K562 (cell line): ENCODE results near the gene HINT3. TPM values are rescaled to one million over a fixed set of nuclear protein-coding genes. Genes with fewer than 3 reads are reported as not detected.

Experiments used
- ATAC-seq: fragments of 200-7000 bp; cut with Tn5 transposase; 3 replicates; pipeline ENCODE4 v1.9.1; 2020; ENCODE audit warnings: moderate library complexity
- BruUV-seq: library from RNA; stranded (reverse); fragments of 400-500 nt; replicated peaks from 2 replicates; lab custom pipeline; 2021; lab: Mats Ljungman, UMichigan
- CTCF ChIA-PET: fragments of 300-600 bp; formaldehyde crosslinking; extraction: SDS; loops from one replicate; lab custom pipeline; 2021; ENCODE audit warnings: low intra/inter-chr PET ratio; lab: Yijun Ruan, JAX
- POLR2A ChIA-PET: fragments of 300-600, 350-650 bp; sonication (Branson Sonifier 250); formaldehyde crosslinking; extraction: SDS; loops from one replicate; lab custom pipeline; 2021; ENCODE audit warnings: antibody characterized with exemption, inconsistent platforms; lab: Yijun Ruan, JAX
- DNase-seq, 4 experiments: peaks; one replicate each; pipeline versions ENCODE4 v3.0.0 to v3.0.0-alpha.2; 2011 to 2018; ENCODE audit warnings: low spot score in 3 of 4, mixed read lengths in 3 of 4; ENCODE audit errors: extremely low read depth in 1 of 4
- FAIRE-seq: peaks from 2 replicates; lab custom pipeline; 2011; peaks lifted over from hg19 to GRCh38; lab: Jason Lieb, UNC
- H2AFZ ChIP-seq: 2 replicates; pipeline ENCODE4 v1.6.0; 2011; ENCODE audit warnings: low read depth, low read length, control low read depth, inconsistent platforms
- H3K27ac ChIP-seq: fragments of 200-600 bp; 3 replicates; pipeline ENCODE4 v1.8.0; 2011; ENCODE audit warnings: low read depth, mild to moderate bottlenecking, control low read depth, inconsistent platforms, low read length, moderate library complexity, mixed read lengths; ENCODE audit errors: extremely low read depth
- H3K27me3 ChIP-seq, 2 experiments: fragments of 300-600 bp in 1 of 2; 2 replicates in 1 of 2; 3 replicates in 1 of 2; pipeline versions ENCODE4 v1.6.0 to v1.8.0; 2011; ENCODE audit warnings: inconsistent platforms in 2 of 2, low read length in 2 of 2, mild to moderate bottlenecking in 1 of 2, mixed read lengths in 1 of 2, moderate library complexity in 1 of 2; ENCODE audit not compliant: control insufficient read depth in 2 of 2, insufficient read depth in 2 of 2
- H3K36me3 ChIP-seq: fragments of 300-600 bp; 3 replicates; pipeline ENCODE4 v1.8.0; 2011; ENCODE audit warnings: mild to moderate bottlenecking, low read length, inconsistent platforms; ENCODE audit not compliant: control insufficient read depth, insufficient read depth
- H3K4me1 ChIP-seq, 2 experiments: fragments of 200-600 bp in 1 of 2; replicated peaks in 1 of 2; 2 replicates in 1 of 2; 3 replicates in 1 of 2; pipeline versions ENCODE4 v1.5.1 to v1.8.0; 2011; ENCODE audit warnings: inconsistent platforms in 2 of 2, low read length in 2 of 2, mild to moderate bottlenecking in 1 of 2, mixed read lengths in 1 of 2, moderate library complexity in 1 of 2; ENCODE audit not compliant: control insufficient read depth in 2 of 2, insufficient read depth in 2 of 2
- H3K4me2 ChIP-seq: 2 replicates; pipeline ENCODE4 v1.6.1; 2011; ENCODE audit warnings: low read length, control low read depth, inconsistent platforms, mixed read lengths; ENCODE audit not compliant: insufficient read depth
- H3K4me3 ChIP-seq: fragments of 200-600 bp; sonication (generic), shearing (Covaris generic); 2 replicates; pipeline ENCODE4 v1.5.1; 2016; ENCODE audit warnings: control low read depth, inconsistent platforms
- H3K79me2 ChIP-seq: fragments of 200-600 bp; 3 replicates; pipeline ENCODE4 v1.8.0; 2011; ENCODE audit warnings: low read length, inconsistent platforms; ENCODE audit not compliant: control insufficient read depth, insufficient read depth
- H3K9ac ChIP-seq, 2 experiments: 2 replicates each; pipeline versions ENCODE4 v1.6.0 to v1.6.1; 2011; ENCODE audit warnings: low read depth in 2 of 2, low read length in 2 of 2, control low read depth in 1 of 2, inconsistent platforms in 1 of 2, mild to moderate bottlenecking in 1 of 2, mixed read lengths in 1 of 2; ENCODE audit not compliant: insufficient read depth in 1 of 2
- H3K9me1 ChIP-seq: one replicate; pipeline ENCODE4 v1.6.0; 2011; ENCODE audit warnings: inconsistent platforms, mild to moderate bottlenecking, low read length, moderate library complexity; ENCODE audit not compliant: control insufficient read depth, insufficient read depth
- H3K9me3 ChIP-seq: replicated peaks from 2 replicates; pipeline ENCODE4 v1.5.1; 2011; ENCODE audit warnings: low read depth, low read length, inconsistent platforms; ENCODE audit not compliant: control insufficient read depth, insufficient read depth
- H4K20me1 ChIP-seq: replicated peaks from 2 replicates; pipeline ENCODE4 v1.6.1; 2011; ENCODE audit warnings: low read length, inconsistent platforms, mixed read lengths; ENCODE audit not compliant: control insufficient read depth, insufficient read depth
- ARNT ChIP-seq, 2 experiments: fragments of 450-650 bp; IDR thresholded peaks; 2 replicates each; pipeline ENCODE4 v1.6.1; 2016; ENCODE audit warnings: mild to moderate bottlenecking in 1 of 2
- CBX8 ChIP-seq: fragments of 200-600 bp; sonication (generic); IDR thresholded peaks from 2 replicates; pipeline ENCODE4 v1.6.1; 2012; ENCODE audit warnings: borderline replicate concordance, mixed run types, low read depth, mild to moderate bottlenecking, moderate library complexity, mixed read lengths, low read length, control low read depth, inconsistent platforms; ENCODE audit not compliant: poor library complexity, severe bottlenecking; ENCODE audit errors: extremely low read depth
- CSDE1 ChIP-seq, 2 experiments: fragments of 450-650 bp; IDR thresholded peaks; 2 replicates each; pipeline ENCODE4 v1.6.1; 2016; ENCODE audit warnings: mild to moderate bottlenecking in 1 of 2
- MAZ ChIP-seq, 2 experiments: fragments of 450-650 bp in 1 of 2; sonication (generic) in 1 of 2; formaldehyde crosslinking; IDR thresholded peaks in 1 of 2; conservative IDR thresholded peaks in 1 of 2; 2 replicates each; pipeline versions ENCODE4 v1.4.0 to v1.5.0; 2020; ENCODE audit warnings: mild to moderate bottlenecking in 1 of 2, missing genetic modification reagents in 1 of 2
- MXD1 ChIP-seq: fragments of 250-450 bp; sonication (Bioruptor Pico); IDR thresholded peaks from 2 replicates; pipeline ENCODE4 v1.8.0; 2021; ENCODE audit warnings: borderline replicate concordance, mild to moderate bottlenecking, moderate library complexity; ENCODE audit not compliant: poor library complexity, severe bottlenecking
- NRF1 ChIP-seq, 2 experiments: fragments of 450-650 bp; IDR thresholded peaks in 1 of 2; conservative IDR thresholded peaks in 1 of 2; 2 replicates each; pipeline ENCODE4 v1.6.1; 2014; ENCODE audit warnings: mild to moderate bottlenecking in 2 of 2
- PHF20 ChIP-seq: fragments of 450-650 bp; IDR thresholded peaks from 2 replicates; pipeline ENCODE4 v1.6.1; 2018; ENCODE audit not compliant: partially characterized antibody
- TSHZ1 ChIP-seq: fragments of 250-450 bp; sonication (Bioruptor Pico); IDR thresholded peaks from 2 replicates; pipeline ENCODE4 v1.4.0; 2020; ENCODE audit warnings: mild to moderate bottlenecking, moderate library complexity
- XRCC5 ChIP-seq: fragments of 200-400 bp; formaldehyde crosslinking; IDR thresholded peaks from 2 replicates; pipeline ENCODE4 v1.6.1; 2017; ENCODE audit warnings: low read depth, mild to moderate bottlenecking, low read length
- ZBTB33 ChIP-seq: sonication (generic); formaldehyde crosslinking; IDR thresholded peaks from 2 replicates; pipeline ENCODE4 v1.8.1; 2023; ENCODE audit warnings: mild to moderate bottlenecking, missing genetic modification reagents
- ZBTB7A ChIP-seq: IDR thresholded peaks from 2 replicates; pipeline ENCODE4 v1.6.1; 2011; ENCODE audit warnings: low read depth, mild to moderate bottlenecking, low read length, moderate library complexity, borderline replicate concordance; ENCODE audit not compliant: control insufficient read depth
- ZFX ChIP-seq: sonication (generic); formaldehyde crosslinking; IDR thresholded peaks from 2 replicates; pipeline ENCODE4 v1.8.0; 2022; ENCODE audit warnings: mild to moderate bottlenecking, missing genetic modification reagents, moderate library complexity
- ZNF445 ChIP-seq: fragments of 250-450 bp; sonication (Bioruptor Pico); IDR thresholded peaks from 2 replicates; pipeline ENCODE4 v1.4.0; 2020; ENCODE audit warnings: low read depth, mild to moderate bottlenecking, moderate library complexity
- WGBS: fragments of 100-300 bp; shearing (Covaris generic); methylation state at CpG from one replicate; pipeline ENCODE4 v1.1.6; 2016; ENCODE audit warnings: low coverage, mixed read lengths; ENCODE audit not compliant: insufficient coverage; ENCODE audit errors: missing lambda C conversion rate; 5-methylcytosine and 5-hydroxymethylcytosine counted together
- in situ Hi-C: fragments of 300-500 bp; cut with MboI; formaldehyde crosslinking; loops from 4 replicates; pipeline ENCODE4 v1.15.0; 2018; ENCODE audit warnings: inconsistent platforms, mixed read lengths
- intact Hi-C: fragments of 100-400 bp; cut with micrococcal nuclease; formaldehyde crosslinking; loops from 2 replicates; pipeline ENCODE4 v1.14.2; 2022
- polyA plus RNA-seq, 8 experiments: library from polyadenylated mRNA; depleted of rRNA in 4 of 8; stranded (reverse) in 5 of 8; unstranded in 3 of 8; fragments of >200 nt; fragmentation: Nextera tagmentation in 2 of 8; fragmentation: Illumina TruSeq in 1 of 8; extraction: Ambion mirVana in 2 of 8; extraction: Trizol in 1 of 8; gene quantifications; 2 replicates each; pipeline versions ENCODE4 v1.2.1 to v1.2.3, GENCODE V29; 2011 to 2014; ENCODE audit warnings: inconsistent platforms in 1 of 8, missing spikeins in 1 of 8
- total RNA-seq, 7 experiments: library from RNA; depleted of rRNA in 6 of 7; stranded (reverse); fragments of >200 nt in 6 of 7; fragmentation: Illumina TruSeq in 2 of 7; extraction: Trizol in 2 of 7; gene quantifications; 2 replicates each; pipeline versions ENCODE4 v1.2.1 to v1.2.3, GENCODE V29; 2011 to 2021; ENCODE audit warnings: low replicate concordance in 1 of 7

The HINT3 gene
- total and polyA plus RNA-seq, 9 of the 15 experiments (the other 6 are each of a cell fraction or from before 2014, with no cell fraction given), result 1.4 to 16.6 (median 10.8) TPM

- FAIRE-seq (no peak), ATAC-seq (no peak), DNase-seq (no peak)
- CTCF ChIA-PET, result no interaction called here
- POLR2A ChIA-PET, result no interaction called here
- WGBS, result 60% methylated on average over 1 of the region's 1 CpG
- no peak overlapping the region for H2AFZ ChIP-seq
- no peaks in the 10 kb centered on the region for H3K4me1 ChIP-seq
- H3K4me3 ChIP-seq, result no peak overlapping the region
- BruUV-seq, result no TSS peak
- in situ Hi-C loops, result no loop called here
- H3K36me3 ChIP-seq, result peaks cover 89% of the 10 kb centered on the region
- H3K9ac ChIP-seq, result no peak overlapping the region
- no peaks in the 10 kb centered on the region for H3K9me3 ChIP-seq
- H3K27me3 ChIP-seq, result no peaks in the 10 kb centered on the region
- H3K4me2 ChIP-seq, result no peak overlapping the region
- H3K27ac ChIP-seq, result no peak overlapping the region
- TF ChIP-seq TSHZ1 (CRISPR knock-in tag) (no peak), ARNT (IDR thresholded peaks at IDR 0.05) (no peak), MXD1 (CRISPR knock-in tag) (no peak), ZBTB7A (no peak), PHF20 (no peak), XRCC5 (no peak), CSDE1 (IDR thresholded peaks at IDR 0.05) (no peak), MAZ (CRISPR knock-in tag; conservative IDR thresholded peaks at IDR 0.05 in 1 of 2, IDR thresholded peaks at IDR 0.05 in 1 of 2) (no peak), NRF1 (conservative IDR thresholded peaks at IDR 0.05 in 1 of 2, IDR thresholded peaks at IDR 0.05 in 1 of 2) (no peak), ZNF445 (no peak), ZFX (CRISPR knock-in tag) (no peak), ZBTB33 (CRISPR knock-in tag) (no peak), CBX8 (no peak)
- H3K9me1 ChIP-seq, result no peaks in the 10 kb centered on the region
- intact Hi-C loops, result no loop called here
- H3K79me2 ChIP-seq, result no peaks in the 10 kb centered on the region
- H4K20me1 ChIP-seq, result no peaks in the 10 kb centered on the region
Measured at GRCh38 chr6:126015863-126016262, 59.3 kb downstream of the HINT3 start.
